A549 (cell line): Measurements from ENCODE around the gene ARID1B. TPM values are rescaled to one million over a fixed set of nuclear protein-coding genes. Genes with fewer than 3 reads are reported as not detected.

ENCODE experiments used
- ATAC-seq, 2 experiments: fragments of 200-7000 bp in 1 of 2; fragments of >200 bp in 1 of 2; cut with Nextera tagmentation in 1 of 2; cut with Tn5 transposase in 1 of 2; 3 replicates each; pipeline versions ENCODE4 v1.8.0 to v1.9.1; 2018 to 2020; ENCODE audit warnings: mild to moderate bottlenecking in 1 of 2, moderate library complexity in 1 of 2
- CTCF ChIA-PET: fragments of 300-600 bp; sonication (Branson Sonifier 250); formaldehyde crosslinking; extraction: SDS; loops from one replicate; lab custom pipeline; 2021; ENCODE audit warnings: antibody characterized with exemption, inconsistent platforms; lab: Yijun Ruan, JAX
- POLR2A ChIA-PET: fragments of 350-600 bp; formaldehyde crosslinking; extraction: SDS; loops from one replicate; lab custom pipeline; 2021; ENCODE audit warnings: antibody characterized with exemption, inconsistent platforms; lab: Yijun Ruan, JAX
- DNase-seq, 2 experiments: peaks; one replicate each; pipeline versions ENCODE4 v3.0.0 to v3.0.0-alpha.2; 2011 to 2016; ENCODE audit warnings: low read depth in 1 of 2, low spot score in 1 of 2
- FAIRE-seq: peaks from 2 replicates; lab custom pipeline; 2011; peaks lifted over from hg19 to GRCh38; lab: Jason Lieb, UNC
- H3K27ac ChIP-seq, 2 experiments: fragments of >200 bp; sonication (Bioruptor Twin); formaldehyde crosslinking; 3 replicates each; pipeline ENCODE4 v1.5.1; 2016 to 2017
- H3K4me1 ChIP-seq: fragments of >200 bp; sonication (Bioruptor Twin); formaldehyde crosslinking; 3 replicates; pipeline ENCODE4 v1.6.1; 2016
- H3K4me2 ChIP-seq: fragments of >200 bp; sonication (Bioruptor Twin); formaldehyde crosslinking; 3 replicates; pipeline ENCODE4 v1.6.1; 2016
- H3K4me3 ChIP-seq: fragments of >200 bp; sonication (Bioruptor Twin); formaldehyde crosslinking; 3 replicates; pipeline ENCODE4 v1.5.1; 2016
- H3K9me3 ChIP-seq: fragments of >200 bp; sonication (Bioruptor Twin); formaldehyde crosslinking; 3 replicates; pipeline ENCODE4 v1.6.1; 2016
- BHLHE40 ChIP-seq: IDR thresholded peaks from 2 replicates; pipeline ENCODE4 v1.6.1; 2012; ENCODE audit warnings: low read depth, low read length, inconsistent platforms
- CHD4 ChIP-seq: fragments of 200-600 bp; sonication (generic); IDR thresholded peaks from 2 replicates; pipeline ENCODE4 v1.6.1; 2016; ENCODE audit warnings: antibody characterized with exemption, mild to moderate bottlenecking, borderline replicate concordance
- CTCF ChIP-seq: fragments of >200 bp; sonication (Bioruptor Twin); formaldehyde crosslinking; IDR thresholded peaks from 3 replicates; pipeline ENCODE4 v1.5.1; 2016
- ESRRA ChIP-seq: fragments of 150-350 bp; IDR thresholded peaks from 2 replicates; pipeline ENCODE4 v1.6.1; 2014; ENCODE audit warnings: mild to moderate bottlenecking, low read length, borderline replicate concordance
- FOXS1 ChIP-seq: fragments of 250-450 bp; sonication (Bioruptor Pico); IDR thresholded peaks from 2 replicates; pipeline ENCODE4 v1.5.0; 2020; ENCODE audit warnings: mild to moderate bottlenecking, moderate library complexity
- GATA3 ChIP-seq: IDR thresholded peaks from 2 replicates; pipeline ENCODE4 v1.6.1; 2012; ENCODE audit warnings: borderline replicate concordance
- HOXB5 ChIP-seq: fragments of 250-450 bp; sonication (Bioruptor Pico); IDR thresholded peaks from 2 replicates; pipeline ENCODE4 v1.5.0; 2020; ENCODE audit warnings: mild to moderate bottlenecking, moderate library complexity
- JUN ChIP-seq, 2 experiments: fragments of >200 bp; sonication (Bioruptor Twin); formaldehyde crosslinking; IDR thresholded peaks; 2 replicates in 1 of 2; 3 replicates in 1 of 2; pipeline ENCODE4 v1.6.1; 2016 to 2017
- JUNB ChIP-seq: fragments of >200 bp; sonication (Bioruptor Twin); formaldehyde crosslinking; IDR thresholded peaks from 2 replicates; pipeline ENCODE4 v1.6.1; 2016
- NFE2L2 ChIP-seq: fragments of 150-350 bp; conservative IDR thresholded peaks from 2 replicates; pipeline ENCODE4 v1.6.1; 2014; ENCODE audit warnings: low read length
- NPAS2 ChIP-seq: fragments of 250-450 bp; sonication (Bioruptor Pico); IDR thresholded peaks from 2 replicates; pipeline ENCODE4 v1.8.0; 2022; ENCODE audit warnings: mild to moderate bottlenecking, moderate library complexity, borderline replicate concordance
- PBX3 ChIP-seq: IDR thresholded peaks from 2 replicates; pipeline ENCODE4 v1.6.1; 2012
- POLR2A ChIP-seq: IDR thresholded peaks from 2 replicates; pipeline ENCODE4 v1.6.1; 2012; ENCODE audit warnings: mild to moderate bottlenecking, low read length
- RAD21 ChIP-seq, 2 experiments: fragments of >200 bp in 1 of 2; sonication (Bioruptor Twin) in 1 of 2; formaldehyde crosslinking in 1 of 2; IDR thresholded peaks in 1 of 2; conservative IDR thresholded peaks in 1 of 2; 2 replicates in 1 of 2; 3 replicates in 1 of 2; pipeline ENCODE4 v1.6.1; 2012 to 2018; ENCODE audit warnings: inconsistent platforms in 1 of 2
- RCOR1 ChIP-seq: fragments of 150-350 bp; IDR thresholded peaks from 2 replicates; pipeline ENCODE4 v1.6.1; 2014; ENCODE audit warnings: antibody characterized with exemption, low read length, low read depth
- RFX5 ChIP-seq: fragments of 450-650 bp; IDR thresholded peaks from 2 replicates; pipeline ENCODE4 v1.7.1; 2014; ENCODE audit warnings: antibody characterized with exemption, mild to moderate bottlenecking, moderate library complexity
- RNF2 ChIP-seq: fragments of 200-600 bp; sonication (generic); IDR thresholded peaks from 2 replicates; pipeline ENCODE4 v1.6.1; 2016; ENCODE audit warnings: low read depth, mild to moderate bottlenecking, antibody characterized with exemption, moderate library complexity, borderline replicate concordance
- ZFP36 ChIP-seq: fragments of 450-650 bp; IDR thresholded peaks from 2 replicates; pipeline ENCODE4 v1.6.1; 2014; ENCODE audit warnings: borderline replicate concordance; ENCODE audit not compliant: partially characterized antibody
- ZSCAN20 ChIP-seq: fragments of 250-450 bp; sonication (Bioruptor Pico); IDR thresholded peaks from 2 replicates; pipeline ENCODE4 v1.8.0; 2022; ENCODE audit warnings: mild to moderate bottlenecking, moderate library complexity
- WGBS: methylation state at CpG from one replicate; pipeline ENCODE4 v1.1.6; 2017; ENCODE audit errors: missing lambda C conversion rate; 5-methylcytosine and 5-hydroxymethylcytosine counted together
- polyA plus RNA-seq, 4 experiments: library from polyadenylated mRNA; depleted of rRNA in 3 of 4; stranded (reverse); fragments of >200 nt; fragmentation: RNase III in 1 of 4; extraction: RNeasy Plus Mini Kit Qiagen cat#74134 plus additional on column Dnase treatment in 1 of 4; gene quantifications; 2 replicates in 3 of 4; 3 replicates in 1 of 4; pipeline ENCODE4 v1.2.3, GENCODE V29; 2011 to 2017
- TF ChIP-seq, protein P1 (sequence below): fragments of 150-350 bp; IDR thresholded peaks from 2 replicates; pipeline ENCODE4 v1.6.1; 2014; ENCODE audit warnings: low read depth, mild to moderate bottlenecking, low read length

ARID1B gene
- polyA plus RNA-seq, 2 of the 4 experiments (the other 2 are of a cell fraction) = 13.5 to 16.3 TPM

GRCh38 chr6:157223021-157223430 is 445.8 kb downstream of the ARID1B start (continued):
- TF ChIP-seq CTCF (no peak), ZFP36 (no peak)
- TF ChIP-seq, all 56 proteins: peak for 0

DNA sequence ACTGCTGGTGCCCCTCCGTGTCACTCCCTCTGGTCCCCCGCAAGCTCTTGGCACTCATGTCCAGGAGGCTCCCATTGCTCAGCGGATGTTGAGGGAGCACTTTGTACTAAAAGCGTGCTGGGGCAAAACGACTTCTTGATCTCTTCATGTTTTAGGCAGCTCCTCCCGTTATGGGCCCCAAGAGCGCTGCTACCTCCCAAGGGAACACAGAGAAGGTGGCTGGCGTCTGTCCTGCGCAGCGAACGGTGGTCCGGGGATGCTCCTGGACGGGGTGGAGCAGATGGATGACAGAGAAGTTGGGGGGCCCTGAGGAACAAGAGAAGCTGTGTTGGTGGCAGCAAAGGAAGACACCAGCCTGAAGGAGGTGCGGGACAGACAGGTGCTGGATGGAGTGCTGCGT is 446.3 kb downstream of the ARID1B start:
- ATAC-seq (no peak), FAIRE-seq (no peak), DNase-seq (no peak)
- no peak overlapping the region for H3K27ac ChIP-seq
- CTCF ChIA-PET = interaction anchor here (0.7 kb wide), 2 partner anchors 14 to 52 kb away, joined by 3 read pairs; no protein-coding TSS in a partner anchor
- POLR2A ChIA-PET = no interaction called here
- no peak for TF ChIP-seq RNF2
- TF ChIP-seq, all 56 proteins: peak for 0
- Histone ChIP-seq H3K9me3 (no peaks in the 10 kb centered on the region), H3K4me2 (no peak overlapping the region), H3K4me3 (no peak overlapping the region), H3K4me1 (peaks cover 5% of the 10 kb centered on the region; the same call in 1 of the 3 replicates)
- WGBS = 87% methylated on average over 14 of the region's 15 CpGs

DNA sequence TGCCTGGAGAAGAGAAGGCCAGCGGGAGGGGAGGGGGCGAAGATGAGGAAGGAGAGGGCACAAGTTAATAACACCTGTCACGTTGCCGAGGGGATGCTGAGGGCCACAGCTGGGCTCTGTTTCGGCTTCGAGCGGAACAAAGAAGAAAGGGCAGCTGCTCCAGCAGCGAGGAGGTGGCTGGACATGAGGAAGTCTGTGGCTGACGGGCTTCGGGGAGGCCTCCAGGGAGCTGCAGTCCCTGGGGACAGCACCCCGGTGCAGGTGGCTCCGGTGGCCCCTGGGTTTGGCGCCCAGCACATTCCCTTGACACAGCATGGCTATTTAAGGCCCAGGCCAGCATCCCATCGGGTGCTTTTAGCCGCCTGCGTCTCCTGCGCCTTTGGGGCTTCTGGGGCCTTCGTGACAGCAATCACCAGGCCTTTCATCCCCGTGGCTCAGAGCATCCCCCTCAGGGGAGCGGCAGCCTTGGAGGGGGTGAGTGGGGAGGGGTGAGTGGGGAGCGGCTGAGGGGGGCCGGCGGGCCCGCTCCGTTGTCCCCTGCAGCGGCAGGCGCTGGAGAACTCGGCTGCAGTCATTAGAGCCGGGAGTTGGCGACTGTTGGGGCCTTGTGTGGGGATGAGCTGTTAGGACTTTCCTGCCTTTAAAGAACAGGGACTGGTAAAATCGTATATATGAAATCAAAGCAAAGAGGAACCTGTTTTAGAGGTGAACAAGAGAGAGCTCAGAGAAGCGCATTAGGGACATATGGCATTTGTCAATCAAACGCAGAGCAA is 447.2 kb downstream of the ARID1B start:
- no peaks in the 10 kb centered on the region for H3K9me3 ChIP-seq
- ChIA-PET POLR2A (no interaction called here), CTCF (interaction anchor here (0.7 kb wide), 2 partner anchors 15 to 51 kb away, joined by 3 read pairs; no protein-coding TSS in a partner anchor)
- WGBS = 80% methylated on average over 17 of the region's 33 CpGs
- no peak overlapping the region for H3K4me2 ChIP-seq
- TF ChIP-seq FOXS1 (CRISPR knock-in tag) (no peak), RFX5 (no peak), PBX3 (no peak), NPAS2 (CRISPR knock-in tag) (no peak)
- FAIRE-seq = no peak
- H3K27ac ChIP-seq = no peak overlapping the region
- no peak for ATAC-seq
- peaks cover 5% of the 10 kb centered on the region; the same call in 1 of the 3 replicates for H3K4me1 ChIP-seq
- no peak overlapping the region for H3K4me3 ChIP-seq
- no peak for DNase-seq

DNA sequence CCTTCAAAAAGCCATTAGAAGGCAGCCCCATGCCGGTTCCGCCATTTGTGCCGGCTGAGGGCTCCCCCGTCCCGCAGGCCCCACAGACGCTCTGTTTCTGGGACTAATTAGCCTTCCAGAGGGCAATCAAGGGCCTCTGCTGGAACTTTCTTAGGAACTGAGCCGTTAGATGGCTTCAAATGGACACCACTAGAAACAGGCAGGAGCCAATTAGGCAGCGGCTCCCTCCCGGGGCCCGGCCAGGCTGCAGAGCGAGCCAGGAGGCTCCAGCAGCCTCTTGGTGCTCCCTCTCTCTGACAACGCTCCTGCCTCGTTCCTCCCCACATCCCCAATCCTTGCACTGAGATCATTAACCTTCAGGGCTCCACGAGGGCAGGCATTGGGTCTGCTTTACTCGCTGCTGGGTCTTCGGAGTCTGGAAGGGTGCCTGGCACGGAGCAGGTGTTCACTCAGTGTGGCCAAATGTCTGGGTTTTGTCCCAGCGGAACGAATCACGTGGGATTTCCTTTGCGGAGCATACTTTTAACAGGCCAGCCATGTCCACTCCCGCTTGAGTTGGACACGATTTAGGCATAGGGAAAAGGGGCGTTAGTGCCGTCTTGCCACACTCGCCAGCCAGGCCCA is 447.9 kb downstream of the ARID1B start:
- ChIA-PET POLR2A (no interaction called here), CTCF (interaction anchor here (1.6 to 2.0 kb wide), 2 partner anchors 11 to 50 kb away, joined by 6 to 8 read pairs; no protein-coding TSS in a partner anchor)
- ATAC-seq = no peak
- no peak overlapping the region for H3K27ac ChIP-seq
- TF ChIP-seq RAD21 (conservative IDR thresholded peaks at IDR 0.05 in 1 of 2, IDR thresholded peaks at IDR 0.05 in 1 of 2) (no peak), HOXB5 (no peak), RCOR1 (no peak), CHD4 (no peak)
- peaks cover 5% of the 10 kb centered on the region; the same call in 1 of the 3 replicates for H3K4me1 ChIP-seq
- no peak for DNase-seq
- 84% methylated on average over 26 of the region's 26 CpGs for WGBS
- no peak overlapping the region for H3K4me2 ChIP-seq
- H3K9me3 ChIP-seq = no peaks in the 10 kb centered on the region
- FAIRE-seq = no peak
- no peak overlapping the region for H3K4me3 ChIP-seq

DNA sequence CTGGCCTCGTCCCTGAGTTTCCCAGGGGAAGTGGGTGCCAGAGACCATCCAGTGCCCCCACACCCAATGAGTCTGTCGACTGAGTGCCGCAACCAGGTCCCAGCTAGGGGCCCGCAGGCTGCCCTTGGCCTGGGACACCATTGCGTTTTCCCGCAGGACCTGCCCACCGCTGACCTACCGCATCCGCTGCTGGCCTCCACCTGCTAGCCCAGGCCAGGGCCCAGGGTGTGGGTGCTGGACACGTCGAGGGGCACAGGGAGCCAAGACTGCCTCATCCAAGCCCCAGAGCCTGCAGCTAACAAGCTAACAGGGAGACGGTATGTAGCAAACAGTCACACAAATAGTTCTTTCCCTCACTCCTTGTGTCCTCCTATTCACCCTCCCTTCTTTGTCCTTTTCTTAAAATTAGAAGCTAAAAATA is 448.4 kb downstream of the ARID1B start:
- H3K4me3 ChIP-seq = no peak overlapping the region
- 97% methylated on average over 7 of the region's 12 CpGs for WGBS
- no peak for ATAC-seq
- peaks cover 2% of the 10 kb centered on the region; the same call in 1 of the 3 replicates for H3K4me1 ChIP-seq
- no peak for DNase-seq
- TF ChIP-seq HOXB5 (no peak), JUNB (no peak), GATA3 (no peak), JUN (IDR thresholded peaks at IDR 0.05) (no peak), RCOR1 (no peak), ESRRA (no peak), NFE2L2 (no peak), POLR2A (no peak), ZSCAN20 (no peak), FOXS1 (CRISPR knock-in tag) (no peak), BHLHE40 (no peak)
- TF ChIP-seq, protein P1, sequence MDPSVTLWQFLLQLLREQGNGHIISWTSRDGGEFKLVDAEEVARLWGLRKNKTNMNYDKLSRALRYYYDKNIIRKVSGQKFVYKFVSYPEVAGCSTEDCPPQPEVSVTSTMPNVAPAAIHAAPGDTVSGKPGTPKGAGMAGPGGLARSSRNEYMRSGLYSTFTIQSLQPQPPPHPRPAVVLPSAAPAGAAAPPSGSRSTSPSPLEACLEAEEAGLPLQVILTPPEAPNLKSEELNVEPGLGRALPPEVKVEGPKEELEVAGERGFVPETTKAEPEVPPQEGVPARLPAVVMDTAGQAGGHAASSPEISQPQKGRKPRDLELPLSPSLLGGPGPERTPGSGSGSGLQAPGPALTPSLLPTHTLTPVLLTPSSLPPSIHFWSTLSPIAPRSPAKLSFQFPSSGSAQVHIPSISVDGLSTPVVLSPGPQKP = no peak
- ChIA-PET POLR2A (no interaction called here), CTCF (interaction anchor here (1.6 to 2.0 kb wide), 2 partner anchors 10 to 49 kb away, joined by 6 to 8 read pairs; no protein-coding TSS in a partner anchor)
- H3K4me2 ChIP-seq = no peak overlapping the region
- no peak overlapping the region for H3K27ac ChIP-seq
- no peak for FAIRE-seq
- no peaks in the 10 kb centered on the region for H3K9me3 ChIP-seq
